ENCODE results near the gene GPI.

GRCh38 chr19:34359954-34360315, 5.1 kb upstream of the GPI start:
- no peak for TF ChIP-seq CTCF (IDR thresholded peaks at IDR 0.05)
- no peak for TF ChIP-seq POLR2A (IDR thresholded peaks at IDR 0.05)
- no peak for TF ChIP-seq EP300 (IDR thresholded peaks at IDR 0.05)
